HFF-Myc (cell line): ENCODE data around the gene CXorf58.

Experiments used
- DNase-seq: peaks from one replicate; pipeline ENCODE4 v3.0.0-alpha.2; 2011; ENCODE audit warnings: low read depth; ENCODE audit errors: extremely low read depth
- H3K4me3 ChIP-seq: replicated peaks from 2 replicates; pipeline ENCODE4 v1.5.1; 2011; ENCODE audit warnings: low read depth, mild to moderate bottlenecking, control low read depth, low read length
- CTCF ChIP-seq: IDR thresholded peaks from 2 replicates; pipeline ENCODE4 v1.5.1; 2012; ENCODE audit warnings: mild to moderate bottlenecking, low read depth, low read length, control low read depth; ENCODE audit errors: missing control alignments

CXorf58 gene

DNA sequence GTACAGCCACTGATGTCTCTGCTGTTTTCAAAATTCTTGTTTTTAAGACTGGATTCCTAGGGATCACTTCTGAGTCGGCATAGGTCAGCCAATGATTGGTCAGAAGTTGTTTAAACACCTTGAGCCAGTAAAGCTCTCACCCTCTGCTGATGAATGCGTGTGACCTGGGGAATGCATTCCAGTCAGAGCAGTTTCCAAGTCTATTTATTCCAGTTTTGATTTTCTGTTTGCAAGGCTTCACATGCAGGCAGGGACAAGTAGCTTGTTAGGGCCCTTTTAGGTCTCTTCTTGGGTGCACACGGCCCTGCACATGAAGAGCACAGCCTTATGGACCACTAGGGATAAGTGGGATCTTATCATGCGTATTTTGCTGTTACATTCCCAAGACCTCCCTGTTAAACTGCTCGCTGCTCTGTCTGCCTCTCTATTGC is 72.2 kb downstream of the CXorf58 start:
- no peak for DNase-seq
- no peak for TF ChIP-seq CTCF
- H3K4me3 ChIP-seq: no peak overlapping the region

DNA sequence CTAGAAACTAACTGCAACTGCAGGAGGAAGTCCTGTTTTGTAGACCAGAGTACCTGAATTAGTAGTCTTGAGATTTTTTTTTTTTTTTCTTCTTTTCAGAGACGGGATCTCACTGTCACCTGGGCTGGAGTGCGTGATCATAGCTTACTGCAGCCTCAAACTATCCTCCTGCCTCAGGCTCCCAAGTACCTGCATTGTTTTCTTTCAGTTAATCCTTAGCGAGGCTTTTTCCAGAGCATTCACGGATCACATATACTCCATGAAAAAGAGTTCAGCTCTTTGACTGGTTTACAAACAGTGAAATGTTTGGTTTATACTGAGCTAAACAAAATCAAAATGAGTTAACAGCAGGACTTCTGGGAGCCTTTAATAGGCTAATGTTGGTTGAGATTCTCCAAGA is 73.4 kb downstream of the CXorf58 start:
- H3K4me3 ChIP-seq: no peak overlapping the region
- TF ChIP-seq CTCF: no peak
- no peak for DNase-seq

GRCh38 chrX:23981711-23982110 is 73.9 kb downstream of the CXorf58 start:
- DNase-seq: no peak
- TF ChIP-seq CTCF: no peak
- H3K4me3 ChIP-seq: no peak overlapping the region

DNA sequence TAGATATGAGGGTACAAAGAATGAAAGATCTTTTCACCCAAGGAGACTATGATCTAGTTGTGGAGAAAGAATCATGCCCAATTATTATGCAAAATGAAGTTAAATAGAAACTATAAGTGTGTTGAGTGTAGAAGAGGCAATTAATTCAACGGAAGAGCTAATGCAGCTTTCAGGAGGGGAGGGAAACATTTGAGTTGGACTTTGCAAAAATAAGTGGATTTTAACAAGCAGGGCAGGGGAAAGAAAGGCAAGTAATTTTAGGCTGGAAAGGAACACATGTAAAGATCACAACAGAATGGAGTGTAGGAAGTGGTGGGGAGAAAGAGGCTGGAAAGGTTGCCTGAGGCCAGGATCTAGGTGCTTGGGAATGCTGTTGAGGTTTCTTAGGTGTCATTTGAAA is 75.1 kb downstream of the CXorf58 start:
- H3K4me3 ChIP-seq: no peak overlapping the region
- no peak for TF ChIP-seq CTCF
- no peak for DNase-seq
